K562 (cell line): ENCODE results near the gene DPH6. TPM values are rescaled to one million over a fixed set of nuclear protein-coding genes. Genes with fewer than 3 reads are reported as not detected.

Experiments used
- ARNT ChIP-seq, 2 experiments: fragments of 450-650 bp; IDR thresholded peaks; 2 replicates each; pipeline ENCODE4 v1.6.1; 2016; ENCODE audit warnings: mild to moderate bottlenecking in 1 of 2
- BHLHE40 ChIP-seq: IDR thresholded peaks from 2 replicates; pipeline ENCODE4 v1.6.1; 2011; ENCODE audit warnings: low read length, improper control_type of control experiment
- DPF2 ChIP-seq: fragments of 450-650 bp; IDR thresholded peaks from 2 replicates; pipeline ENCODE4 v1.6.1; 2016
- EP300 ChIP-seq: IDR thresholded peaks from 2 replicates; pipeline ENCODE4 v1.6.1; 2012; ENCODE audit warnings: low read length, improper control_type of control experiment
- ESRRA ChIP-seq: fragments of 450-650 bp; IDR thresholded peaks from 2 replicates; pipeline ENCODE4 v1.6.1; 2014; ENCODE audit warnings: low read depth, mild to moderate bottlenecking, moderate library complexity, borderline replicate concordance
- FOS ChIP-seq: IDR thresholded peaks from 3 replicates; pipeline ENCODE4 v1.6.1; 2011; ENCODE audit not compliant: insufficient read length; ENCODE audit errors: extremely low read depth
- FOSL1 ChIP-seq: fragments of 200-800 bp; sonication (Bioruptor generic); conservative IDR thresholded peaks from 2 replicates; pipeline ENCODE4 v1.6.1; 2016; ENCODE audit warnings: missing genetic modification characterization, missing compliant biosample characterization
- FOXK2 ChIP-seq, 2 experiments: fragments of 450-650 bp; IDR thresholded peaks in 1 of 2; conservative IDR thresholded peaks in 1 of 2; 2 replicates each; pipeline ENCODE4 v1.6.1; 2016; ENCODE audit warnings: low read depth in 2 of 2, mild to moderate bottlenecking in 1 of 2
- LARP7 ChIP-seq: fragments of 450-650 bp; IDR thresholded peaks from 2 replicates; pipeline ENCODE4 v1.6.1; 2016
- MXI1 ChIP-seq: IDR thresholded peaks from 2 replicates; pipeline ENCODE4 v1.6.1; 2011; ENCODE audit warnings: low read depth, mild to moderate bottlenecking, improper control_type of control experiment, low read length
- MYC ChIP-seq, 2 experiments: fragments of 250-450 bp in 1 of 2; sonication (Bioruptor Pico) in 1 of 2; IDR thresholded peaks; 2 replicates each; pipeline versions ENCODE4 v1.5.1 to v1.6.1; 2012 to 2021; ENCODE audit warnings: low read depth in 2 of 2, borderline replicate concordance in 1 of 2, improper control_type of control experiment in 1 of 2, low read length in 1 of 2, mild to moderate bottlenecking in 1 of 2, moderate library complexity in 1 of 2
- NBN ChIP-seq: fragments of 450-650 bp; IDR thresholded peaks from 2 replicates; pipeline ENCODE4 v1.6.1; 2016; ENCODE audit warnings: low read depth, mild to moderate bottlenecking
- NFRKB ChIP-seq: fragments of 450-650 bp; IDR thresholded peaks from 2 replicates; pipeline ENCODE4 v1.6.1; 2016; ENCODE audit warnings: low read depth
- PHTF2 ChIP-seq: fragments of 250-450 bp; sonication (Bioruptor Pico); IDR thresholded peaks from 2 replicates; pipeline ENCODE4 v1.5.0; 2021; ENCODE audit warnings: mild to moderate bottlenecking
- PML ChIP-seq: IDR thresholded peaks from 2 replicates; pipeline ENCODE4 v1.6.1; 2012; ENCODE audit warnings: low read length, inconsistent platforms
- POLR2A ChIP-seq: fragments of 450-650 bp; conservative IDR thresholded peaks from 2 replicates; pipeline ENCODE4 v1.6.1; 2016
- POLR2AphosphoS2 ChIP-seq: IDR thresholded peaks from 2 replicates; pipeline ENCODE4 v1.6.1; 2012; ENCODE audit warnings: low read length, improper control_type of control experiment
- POLR2B ChIP-seq: fragments of 450-650 bp; IDR thresholded peaks from 2 replicates; pipeline ENCODE4 v1.6.1; 2018; ENCODE audit warnings: low read depth; ENCODE audit not compliant: partially characterized antibody
- RBBP5 ChIP-seq: fragments of 200-600 bp; sonication (generic); IDR thresholded peaks from 2 replicates; pipeline ENCODE4 v1.6.1; 2012; ENCODE audit warnings: borderline replicate concordance, mild to moderate bottlenecking, low read length, control low read depth, inconsistent platforms; ENCODE audit not compliant: insufficient read depth, poor library complexity, severe bottlenecking
- RBFOX2 ChIP-seq: fragments of 200-400 bp; formaldehyde crosslinking; IDR thresholded peaks from 2 replicates; pipeline ENCODE4 v1.6.1; 2017; ENCODE audit warnings: low read depth, mild to moderate bottlenecking, low read length, moderate library complexity
- SMAD1 ChIP-seq: fragments of 150-350 bp; IDR thresholded peaks from 2 replicates; pipeline ENCODE4 v1.6.1; 2014; ENCODE audit warnings: low read length, low read depth; ENCODE audit not compliant: partially characterized antibody
- SMARCA4 ChIP-seq: fragments of 450-650 bp; IDR thresholded peaks from 2 replicates; pipeline ENCODE4 v1.6.1; 2016
- TAF1 ChIP-seq: IDR thresholded peaks from 2 replicates; pipeline ENCODE4 v1.6.1; 2011; ENCODE audit warnings: mild to moderate bottlenecking, low read length, moderate library complexity; ENCODE audit not compliant: insufficient read depth, control insufficient read depth, severe bottlenecking; ENCODE audit errors: extremely low read depth
- TCF3 ChIP-seq: sonication (generic); formaldehyde crosslinking; IDR thresholded peaks from 2 replicates; pipeline ENCODE4 v1.4.0; 2020; ENCODE audit warnings: mild to moderate bottlenecking, missing genetic modification reagents
- THRAP3 ChIP-seq: fragments of 450-650 bp; IDR thresholded peaks from 2 replicates; pipeline ENCODE4 v1.6.1; 2016; ENCODE audit warnings: mild to moderate bottlenecking, inconsistent platforms, borderline replicate concordance
- YY1 ChIP-seq, 3 experiments: IDR thresholded peaks; 2 replicates each; pipeline ENCODE4 v1.6.1; 2011; ENCODE audit warnings: low read length in 2 of 3, mild to moderate bottlenecking in 2 of 3, moderate library complexity in 2 of 3, borderline replicate concordance in 1 of 3, control low read depth in 1 of 3, low read depth in 1 of 3; ENCODE audit not compliant: insufficient read depth in 3 of 3, insufficient replicate concordance in 2 of 3, control insufficient read depth in 1 of 3, insufficient read length in 1 of 3; ENCODE audit errors: extremely low read depth in 1 of 3
- polyA plus RNA-seq, 8 experiments: library from polyadenylated mRNA; depleted of rRNA in 4 of 8; stranded (reverse) in 5 of 8; unstranded in 3 of 8; fragments of >200 nt; fragmentation: Nextera tagmentation in 2 of 8; fragmentation: Illumina TruSeq in 1 of 8; extraction: Ambion mirVana in 2 of 8; extraction: Trizol in 1 of 8; gene quantifications; 2 replicates each; pipeline versions ENCODE4 v1.2.1 to v1.2.3, GENCODE V29; 2011 to 2014; ENCODE audit warnings: inconsistent platforms in 1 of 8, missing spikeins in 1 of 8
- total RNA-seq, 7 experiments: library from RNA; depleted of rRNA in 6 of 7; stranded (reverse); fragments of >200 nt in 6 of 7; fragmentation: Illumina TruSeq in 2 of 7; extraction: Trizol in 2 of 7; gene quantifications; 2 replicates each; pipeline versions ENCODE4 v1.2.1 to v1.2.3, GENCODE V29; 2011 to 2021; ENCODE audit warnings: low replicate concordance in 1 of 7
- TF ChIP-seq, protein P1 (sequence below): sonication (generic); formaldehyde crosslinking; IDR thresholded peaks from 2 replicates; pipeline ENCODE4 v1.9.0; 2022; ENCODE audit warnings: mild to moderate bottlenecking, missing genetic modification reagents
- TF ChIP-seq, protein P2 (sequence below), 2 experiments: IDR thresholded peaks; 2 replicates each; pipeline ENCODE4 v1.6.1; 2011; ENCODE audit warnings: borderline replicate concordance in 1 of 2, control low read depth in 1 of 2, low read depth in 1 of 2, low read length in 1 of 2, mild to moderate bottlenecking in 1 of 2, mixed read lengths in 1 of 2, moderate library complexity in 1 of 2; ENCODE audit not compliant: insufficient read depth in 1 of 2, insufficient read length in 1 of 2, poor library complexity in 1 of 2, severe bottlenecking in 1 of 2; ENCODE audit errors: extremely low read depth in 1 of 2

The DPH6 gene
- total and polyA plus RNA-seq, 9 of the 15 experiments (the other 6 are each of a cell fraction or from before 2014, with no cell fraction given), result 10.1 to 69.1 (median 18.8) TPM

DNA sequence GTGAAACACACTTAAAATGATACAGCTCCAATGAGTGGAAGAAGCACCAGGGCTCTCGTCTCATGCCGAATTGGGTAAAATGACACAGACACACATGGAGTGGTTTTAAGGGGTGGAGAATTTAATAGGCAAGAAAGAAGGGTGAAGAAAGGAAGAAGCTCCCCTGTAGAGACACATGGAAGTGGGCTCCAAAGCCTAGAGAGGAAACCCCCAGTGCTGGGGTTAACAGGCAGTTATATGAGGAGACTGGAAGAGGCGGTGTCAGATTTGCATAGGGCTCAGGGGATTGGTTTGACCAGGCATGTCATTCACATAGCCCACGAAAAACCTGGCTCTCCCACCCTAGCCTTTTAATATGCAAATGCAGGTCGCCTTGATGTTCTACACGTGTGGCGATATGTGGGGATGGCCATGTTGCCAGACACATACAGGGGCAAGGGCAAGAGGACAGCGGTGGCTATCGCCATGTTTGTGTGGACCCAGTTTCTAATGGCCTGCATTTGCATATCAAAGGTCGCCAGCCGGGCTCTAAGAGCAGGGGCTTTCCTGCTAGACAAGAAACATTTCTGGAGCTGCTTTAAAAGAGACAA lies 1.9 kb upstream of the DPH6 start (continued):
- TF ChIP-seq MXI1 (peak; percentile 76), ESRRA (peak; percentile 77; the same call in 1 of the 2 replicates), TCF3 (CRISPR knock-in tag) (peak; percentile 11; the same call in 1 of the 2 replicates), SMARCA4 (peak; percentile 42), FOS (peak; percentile 6), BHLHE40 (peak; percentile 42; the same call in 1 of the 2 replicates), ARNT (IDR thresholded peaks at IDR 0.05) (peak in 1 of 2 experiments; percentile 28; a peak in 1 of 4 replicates), POLR2A (peak; percentile 91), RBBP5 (peak; percentile 25), NFRKB (0 out of 2 replicates have a peak, but pooled peaks have one; percentile 46), FOXK2 (conservative IDR thresholded peaks at IDR 0.05 in 1 of 2, IDR thresholded peaks at IDR 0.05 in 1 of 2; ENCODE audit: low read depth in 2 of 2) (peak; percentile 28 to 45; a peak in 2 of 4 replicates), PML (peak; percentile 53; the same call in 1 of the 2 replicates), RBFOX2 (peak; percentile 55), PHTF2 (CRISPR knock-in tag) (no peak), EP300 (peak; percentile 43; the same call in 1 of the 2 replicates), MYC (IDR thresholded peaks at IDR 0.05; ENCODE audit: low read depth, low read length) (peak; percentile 76; the same call in 1 of the 2 replicates), MYC (CRISPR knock-in tag; IDR thresholded peaks at IDR 0.05; ENCODE audit: borderline replicate concordance, low read depth) (no peak), DPF2 (0 out of 2 replicates have a peak, but pooled peaks have one; percentile 17), FOSL1 (tag) (0 out of 2 replicates have a peak, but pooled peaks have one; percentile 2), LARP7 (peak; percentile 37; the same call in 1 of the 2 replicates), NBN (0 out of 2 replicates have a peak, but pooled peaks have one; percentile 55), POLR2B (peak; percentile 96), THRAP3 (0 out of 2 replicates have a peak, but pooled peaks have one; percentile 20), SMAD1 (no peak), POLR2AphosphoS2 (peak; percentile 90; the same call in 1 of the 2 replicates), YY1 (IDR thresholded peaks at IDR 0.05; ENCODE audit: borderline replicate concordance in 1 of 3, control insufficient read depth in 1 of 3, extremely low read depth in 1 of 3, insufficient read depth in 3 of 3, insufficient read length in 1 of 3, insufficient replicate concordance in 2 of 3, low read depth in 1 of 3, low read length in 2 of 3) (peak; percentile 51 to 88 (median 54)), TAF1 (peak; percentile 57)
- TF ChIP-seq, protein P1, sequence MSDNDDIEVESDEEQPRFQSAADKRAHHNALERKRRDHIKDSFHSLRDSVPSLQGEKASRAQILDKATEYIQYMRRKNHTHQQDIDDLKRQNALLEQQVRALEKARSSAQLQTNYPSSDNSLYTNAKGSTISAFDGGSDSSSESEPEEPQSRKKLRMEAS (CRISPR knock-in tag), result no peak
- TF ChIP-seq, protein P2, sequence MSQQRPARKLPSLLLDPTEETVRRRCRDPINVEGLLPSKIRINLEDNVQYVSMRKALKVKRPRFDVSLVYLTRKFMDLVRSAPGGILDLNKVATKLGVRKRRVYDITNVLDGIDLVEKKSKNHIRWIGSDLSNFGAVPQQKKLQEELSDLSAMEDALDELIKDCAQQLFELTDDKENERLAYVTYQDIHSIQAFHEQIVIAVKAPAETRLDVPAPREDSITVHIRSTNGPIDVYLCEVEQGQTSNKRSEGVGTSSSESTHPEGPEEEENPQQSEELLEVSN (IDR thresholded peaks at IDR 0.05; ENCODE audit: borderline replicate concordance in 1 of 2, extremely low read depth in 1 of 2, insufficient read depth in 1 of 2, insufficient read length in 1 of 2, low read depth in 1 of 2, low read length in 1 of 2, poor library complexity in 1 of 2, severe bottlenecking in 1 of 2), result peak in 1 of 2 experiments; percentile 53
